ENCODE results near the gene DNMT3A. TPM values are rescaled to one million over a fixed set of nuclear protein-coding genes. Genes with fewer than 3 reads are reported as not detected.

DNMT3A gene
- total RNA-seq, 2 donors from 2014 or later: 27.3 to 27.8 TPM

DNA sequence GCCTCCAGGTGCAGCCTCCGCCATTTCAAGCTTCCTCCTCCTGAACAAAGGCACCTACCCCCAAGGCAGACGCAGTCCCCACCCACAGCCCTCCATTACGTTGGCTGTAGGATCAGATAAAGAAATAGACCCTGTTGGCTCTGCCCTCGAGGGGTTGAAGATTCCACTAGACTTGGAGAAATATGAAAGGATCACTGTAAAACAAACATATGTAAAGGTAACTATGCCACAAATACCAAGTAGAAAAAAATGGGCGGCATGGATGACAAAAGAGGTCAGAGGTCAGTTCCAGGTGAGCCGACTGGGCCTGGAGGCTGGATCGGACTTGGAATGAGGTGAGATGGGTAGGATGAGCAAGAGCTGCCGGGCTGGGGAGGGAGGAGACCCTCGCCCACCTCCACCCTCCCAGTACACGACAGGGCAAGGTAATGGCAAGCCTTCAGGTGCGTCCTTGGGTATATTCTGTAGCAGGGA is 88.5 kb downstream of the DNMT3A start:
- DNase-seq (no peak), ATAC-seq (no peak)
- intact Hi-C loops (cut with DNase I, micrococcal nuclease): no loop called here

DNA sequence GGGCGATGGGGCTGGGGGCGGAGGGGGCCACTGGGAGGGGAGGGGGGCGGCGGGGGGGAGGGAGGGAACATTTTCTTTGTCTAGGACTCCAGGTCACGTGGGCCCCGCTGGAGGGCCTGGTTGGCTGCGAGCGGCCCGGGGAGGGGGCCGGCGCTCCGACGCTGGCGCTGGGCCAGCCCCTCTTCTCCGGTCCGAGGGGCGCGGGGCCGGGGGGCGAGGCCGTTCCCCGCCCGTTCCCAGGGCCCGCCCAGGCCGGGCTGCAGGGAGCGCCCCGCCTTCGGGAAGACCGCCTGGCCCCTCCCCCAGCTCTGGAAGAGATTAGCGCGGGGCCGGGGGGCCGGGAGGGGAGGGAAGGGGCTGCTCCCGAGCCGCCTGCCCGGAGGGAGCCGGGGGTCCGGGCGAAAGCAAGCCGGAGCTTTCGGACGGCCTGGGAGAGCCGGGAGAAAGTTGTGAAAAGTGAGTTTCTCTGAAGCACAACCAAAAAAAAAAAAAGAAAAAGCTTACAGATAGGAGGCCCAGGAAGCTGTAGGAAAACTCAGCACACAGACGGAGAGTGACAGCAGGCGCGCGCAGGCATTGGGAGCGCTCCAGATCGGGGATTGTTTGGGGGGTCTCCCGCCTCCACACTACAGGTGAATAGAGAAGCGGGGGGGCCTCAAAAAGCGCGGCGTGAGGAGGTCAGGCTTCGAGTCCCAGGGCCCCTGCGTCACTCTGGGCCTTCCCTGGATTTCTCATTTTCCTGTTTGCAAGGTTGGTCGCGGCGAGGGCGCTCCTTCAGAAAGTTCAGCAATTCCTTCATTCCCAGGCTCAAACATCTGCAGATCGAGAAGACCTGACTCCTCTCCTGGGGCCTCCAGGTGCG is 89.2 kb downstream of the DNMT3A start:
- DNase-seq: peak; percentile 64 to 79
- peak; percentile 81 for ATAC-seq
- intact Hi-C loops (cut with DNase I, micrococcal nuclease): no loop called here

DNA sequence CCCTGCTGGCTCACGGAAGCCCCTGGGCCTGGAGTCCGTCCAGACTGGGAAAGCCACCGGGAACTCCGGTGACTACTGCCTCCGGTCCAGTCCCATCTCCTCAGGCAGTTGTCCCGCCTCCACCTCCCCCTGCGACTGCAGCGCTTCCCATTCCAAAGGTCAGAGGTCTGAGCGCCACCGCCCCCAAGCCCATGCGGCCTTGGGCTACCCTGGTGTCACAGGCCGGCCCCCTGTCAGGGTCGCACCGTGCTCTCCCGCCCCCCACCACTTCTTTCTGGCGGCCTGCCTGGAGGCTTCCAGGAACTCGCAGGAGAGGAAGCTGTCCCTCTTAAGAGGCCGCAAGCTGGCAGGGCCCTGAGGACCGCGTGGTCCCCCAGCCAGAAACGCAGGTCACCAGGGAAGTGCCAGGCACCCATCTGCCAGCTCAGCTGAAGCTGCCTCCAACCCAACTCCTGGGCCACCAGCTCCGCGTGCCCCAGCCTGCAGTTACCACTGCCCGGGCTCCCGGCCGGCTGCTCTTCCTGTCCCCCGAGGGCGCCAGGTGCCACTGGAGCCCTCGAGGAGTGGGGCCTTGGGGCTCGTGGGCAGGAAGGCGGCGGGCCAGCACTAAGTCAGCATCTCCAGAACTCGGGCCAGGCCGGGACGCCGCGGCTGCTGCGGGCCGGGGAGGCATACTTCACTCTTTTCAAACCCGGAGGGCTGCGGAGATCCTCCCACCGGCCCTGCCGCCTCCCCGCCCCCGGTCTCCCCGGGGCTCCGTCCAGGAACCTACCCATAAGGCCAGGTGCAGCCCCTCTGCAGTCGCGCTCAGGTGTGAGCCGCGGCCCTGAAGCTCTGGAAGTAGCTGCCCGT is 90.1 kb downstream of the DNMT3A start:
- intact Hi-C loops (cut with DNase I, micrococcal nuclease): no loop called here
- ATAC-seq: peak; percentile 72
- DNase-seq: peak; percentile 73 to 75

DNA sequence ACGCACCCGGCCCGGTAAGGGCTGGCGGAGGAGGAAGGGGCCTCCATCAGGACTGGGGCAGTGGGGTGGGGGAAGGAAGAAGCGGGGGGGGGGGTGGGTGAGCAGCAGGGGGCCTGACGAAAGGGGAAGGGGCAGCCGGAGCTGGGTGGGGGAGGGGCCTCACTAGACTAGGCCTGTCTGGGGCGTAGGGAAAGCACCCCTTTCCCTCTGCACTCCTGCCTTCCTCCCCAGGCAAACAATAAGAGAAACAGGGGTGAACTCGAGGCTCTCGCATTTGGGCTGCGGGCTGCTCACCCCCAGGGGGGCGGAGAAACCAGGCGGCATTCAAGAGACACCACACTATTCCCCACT is 90.7 kb downstream of the DNMT3A start:
- intact Hi-C loops (cut with DNase I, micrococcal nuclease): no loop called here
- peak; percentile 2 for ATAC-seq
- DNase-seq: no peak

DNA sequence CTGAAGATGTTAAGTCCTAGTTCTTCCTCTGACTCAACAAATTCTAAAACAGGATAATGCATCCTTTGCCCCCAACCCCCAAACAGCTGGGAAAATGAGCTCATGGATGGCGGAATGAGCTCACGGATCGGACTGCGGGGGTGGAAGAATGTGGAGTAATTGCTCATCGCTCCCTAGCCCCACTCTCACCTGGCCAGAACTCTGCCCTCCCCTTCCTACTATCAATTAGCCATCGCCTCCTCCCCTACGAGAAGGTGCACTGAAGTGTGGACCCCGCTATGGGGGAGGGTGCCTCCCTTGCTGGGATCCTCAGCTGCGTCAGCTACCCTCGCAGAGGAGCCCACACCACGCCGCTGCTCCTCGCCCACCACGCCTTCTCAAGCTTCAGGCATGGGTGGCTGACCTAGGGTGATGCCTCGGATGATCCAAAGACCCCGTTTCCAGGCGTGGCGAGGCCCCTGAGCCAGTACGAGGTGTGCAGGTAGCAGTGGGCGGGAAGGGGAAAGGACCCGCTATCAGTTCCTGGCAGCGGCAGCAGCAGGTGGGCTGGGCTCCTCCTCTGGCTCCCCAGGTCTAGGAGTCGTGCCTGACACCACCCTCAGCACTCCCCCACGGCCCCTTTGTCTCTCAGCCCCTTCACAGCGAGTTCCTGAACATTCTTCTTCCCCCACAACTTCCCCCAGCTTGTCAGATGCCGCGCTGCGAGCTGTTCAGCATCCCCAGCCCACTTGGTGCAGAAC is 91.2 kb downstream of the DNMT3A start:
- DNase-seq (no peak), ATAC-seq (no peak)

DNA sequence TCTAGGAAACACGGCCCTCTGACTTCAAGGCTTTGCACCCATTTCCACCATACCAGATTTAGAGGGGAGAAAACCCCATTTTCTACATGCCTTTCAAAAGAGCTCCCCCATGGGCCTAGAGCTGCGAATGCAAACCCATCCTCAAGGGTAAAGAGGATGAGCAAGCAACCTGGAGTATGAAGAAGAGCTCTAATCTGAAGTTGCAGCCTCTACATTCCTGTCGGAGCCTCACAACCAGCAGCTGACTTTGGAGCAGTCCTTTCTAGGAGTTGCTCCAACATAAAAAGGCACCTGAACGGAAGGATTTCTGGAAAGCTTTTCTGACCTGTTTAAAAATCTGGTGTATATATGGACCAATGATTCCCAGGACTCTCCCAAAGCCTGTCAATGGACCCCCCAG is 91.9 kb downstream of the DNMT3A start:
- intact Hi-C loops (cut with DNase I, micrococcal nuclease): no loop called here
- no peak for ATAC-seq
- DNase-seq: no peak

More for the DNA sequence above, 91.2 kb downstream of the DNMT3A start:
- intact Hi-C loops (cut with DNase I, micrococcal nuclease): no loop called here

DNA sequence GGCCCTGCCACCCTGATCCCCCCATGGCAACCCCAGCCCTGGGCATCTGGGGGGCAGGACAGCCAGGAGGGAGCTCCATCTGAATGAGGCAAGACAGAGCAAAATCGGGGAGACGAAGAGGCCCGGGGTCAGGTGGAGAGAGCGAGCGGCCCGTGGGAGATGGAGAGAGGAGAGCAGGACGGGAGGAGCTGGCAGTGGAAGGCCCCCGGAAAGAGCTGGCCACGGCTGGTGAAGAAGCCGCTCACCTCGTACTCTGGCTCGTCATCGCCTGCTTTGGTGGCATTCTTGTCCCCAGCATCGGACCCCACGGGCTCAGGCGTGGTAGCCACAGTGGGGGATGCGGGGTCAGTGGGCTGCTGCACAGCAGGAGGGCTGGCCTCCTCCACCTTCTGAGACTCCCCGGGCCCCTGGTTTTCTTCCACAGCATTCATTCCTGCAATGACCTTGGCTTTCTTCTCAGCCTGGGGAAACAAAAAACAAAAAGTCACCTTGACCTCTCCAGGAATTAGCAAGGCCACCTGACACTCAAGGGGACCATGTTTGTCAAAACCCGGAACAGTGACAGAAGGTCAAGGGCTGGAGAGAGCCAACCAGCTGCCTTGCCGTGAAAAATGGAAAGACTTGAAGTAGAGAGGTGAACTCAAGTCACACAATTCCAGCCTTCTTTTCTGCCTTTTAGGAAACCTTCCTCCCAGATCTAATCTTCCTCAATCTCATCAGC is 93.8 kb downstream of the DNMT3A start:
- ATAC-seq: no peak
- no peak for DNase-seq
- intact Hi-C loops (cut with DNase I, micrococcal nuclease): no loop called here

DNA sequence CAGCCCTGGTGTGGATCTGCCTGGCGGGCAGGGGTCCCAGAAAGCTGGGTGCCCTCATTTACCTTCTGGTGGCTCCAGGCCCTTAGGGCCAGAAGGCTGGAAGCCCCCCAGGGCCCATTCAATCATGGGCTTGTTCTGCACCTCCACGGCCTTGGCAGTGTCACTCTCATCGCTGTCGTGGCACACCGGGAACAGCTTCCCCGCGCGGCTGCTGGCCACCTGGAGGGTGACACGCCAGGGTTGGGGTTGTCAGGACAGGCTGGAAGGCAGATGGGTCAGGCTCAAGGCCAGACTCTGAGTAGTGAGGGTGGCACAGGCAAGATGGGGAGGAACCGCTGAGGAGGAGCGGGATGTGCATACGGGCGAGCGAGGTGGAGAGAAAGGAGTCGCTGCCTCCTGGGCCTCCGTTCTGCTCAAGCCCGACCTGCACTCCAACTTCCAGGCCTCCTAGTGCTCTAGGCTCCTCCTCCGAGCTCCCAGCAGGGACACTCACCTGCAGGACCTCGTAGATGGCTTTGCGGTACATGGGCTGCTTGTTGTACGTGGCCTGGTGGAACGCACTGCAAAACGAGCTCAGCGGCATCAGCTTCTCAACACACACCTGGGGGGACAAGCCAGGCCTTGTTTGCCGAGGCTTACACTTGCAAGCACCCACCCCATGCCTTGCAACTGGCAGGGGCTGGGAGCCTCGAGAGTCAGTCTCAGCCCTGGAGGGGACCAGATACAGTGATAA is 95.0 kb downstream of the DNMT3A start:
- intact Hi-C loops (cut with DNase I, micrococcal nuclease): no loop called here
- ATAC-seq: no peak

DNA sequence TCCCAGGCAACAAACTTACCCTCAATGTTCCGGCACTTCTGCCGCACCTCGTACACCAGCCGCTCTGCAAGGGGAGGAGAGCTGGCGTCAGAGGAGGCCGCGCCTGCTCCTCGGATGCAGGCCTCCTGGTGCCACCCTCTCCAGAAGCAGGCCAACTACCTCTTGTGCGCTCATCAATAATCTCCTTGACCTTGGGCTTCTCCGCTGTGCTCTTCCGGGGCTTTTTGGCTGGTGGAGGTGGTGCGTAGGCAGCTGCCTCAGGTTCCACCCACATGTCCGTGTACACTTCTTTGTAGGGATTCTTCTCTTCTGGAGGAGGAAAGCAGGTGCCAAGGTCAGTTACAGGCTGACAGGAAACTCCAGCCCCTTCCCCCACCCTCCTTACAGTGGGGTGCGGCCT is 95.7 kb downstream of the DNMT3A start:
- DNase-seq: no peak
- no peak for ATAC-seq
- intact Hi-C loops (cut with DNase I, micrococcal nuclease): no loop called here

More for the DNA sequence above, 95.0 kb downstream of the DNMT3A start:
- no peak for DNase-seq

DNA sequence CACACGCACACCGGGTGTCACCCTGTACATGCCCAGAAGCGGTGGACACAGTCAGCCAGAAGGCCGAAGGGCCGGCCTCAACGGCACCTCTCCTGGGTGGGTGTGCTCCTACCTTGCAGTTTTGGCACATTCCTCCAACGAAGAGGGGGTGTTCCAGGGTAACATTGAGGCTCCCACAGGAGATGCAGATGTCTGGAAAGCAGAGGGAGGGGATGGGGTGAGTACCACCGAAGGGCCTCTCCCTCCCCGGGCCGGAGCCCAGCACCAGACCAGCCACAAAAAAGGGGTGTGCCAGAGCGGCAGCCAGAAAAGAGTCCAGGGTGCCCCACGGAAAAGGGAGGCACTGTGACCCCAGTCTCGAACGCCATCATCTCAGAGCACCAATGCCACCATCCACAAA is 96.6 kb downstream of the DNMT3A start:
- ATAC-seq: no peak
- no peak for DNase-seq
- intact Hi-C loops (cut with DNase I, micrococcal nuclease): no loop called here

DNA sequence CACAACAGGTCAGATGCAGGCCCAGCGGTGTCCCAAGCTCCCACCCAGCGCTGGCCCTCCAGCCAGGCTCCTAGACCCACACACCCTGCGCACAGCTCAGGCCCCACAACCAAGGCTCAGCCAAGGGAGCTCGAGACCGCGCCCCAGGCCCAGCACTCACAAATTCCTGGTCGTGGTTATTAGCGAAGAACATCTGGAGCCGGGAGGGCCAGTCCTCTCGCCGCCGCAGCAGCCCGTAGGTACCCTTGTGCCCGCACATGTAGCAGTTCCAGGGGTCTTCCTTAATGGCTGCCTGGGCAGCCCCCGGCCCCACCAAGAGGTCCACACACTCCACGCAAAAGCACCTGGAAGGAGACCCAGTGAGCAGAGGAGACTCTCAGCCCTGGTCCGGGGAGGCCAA is 97.7 kb downstream of the DNMT3A start:
- ATAC-seq (no peak), DNase-seq (no peak)
- intact Hi-C loops (cut with DNase I, micrococcal nuclease): no loop called here

DNA sequence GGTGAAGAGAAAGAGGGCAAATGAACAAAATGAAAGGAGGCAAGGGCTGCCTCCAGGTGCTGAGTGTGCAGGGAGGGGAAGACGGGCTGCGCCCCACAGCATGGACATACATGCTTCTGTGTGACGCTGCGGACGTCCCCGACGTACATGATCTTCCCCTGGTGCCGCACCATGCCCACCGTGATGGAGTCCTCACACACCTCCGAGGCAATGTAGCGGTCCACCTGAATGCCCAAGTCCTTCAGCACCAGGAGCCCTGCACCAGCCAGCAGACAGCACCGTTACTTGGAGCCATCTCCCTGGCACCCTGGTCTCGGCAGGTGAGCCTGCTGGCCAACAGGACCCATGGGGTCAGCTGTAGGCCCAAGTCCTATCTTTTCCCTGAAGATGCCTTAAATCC is 100.3 kb downstream of the DNMT3A start:
- intact Hi-C loops (cut with DNase I, micrococcal nuclease): no loop called here
- DNase-seq: no peak
- ATAC-seq: no peak

DNA sequence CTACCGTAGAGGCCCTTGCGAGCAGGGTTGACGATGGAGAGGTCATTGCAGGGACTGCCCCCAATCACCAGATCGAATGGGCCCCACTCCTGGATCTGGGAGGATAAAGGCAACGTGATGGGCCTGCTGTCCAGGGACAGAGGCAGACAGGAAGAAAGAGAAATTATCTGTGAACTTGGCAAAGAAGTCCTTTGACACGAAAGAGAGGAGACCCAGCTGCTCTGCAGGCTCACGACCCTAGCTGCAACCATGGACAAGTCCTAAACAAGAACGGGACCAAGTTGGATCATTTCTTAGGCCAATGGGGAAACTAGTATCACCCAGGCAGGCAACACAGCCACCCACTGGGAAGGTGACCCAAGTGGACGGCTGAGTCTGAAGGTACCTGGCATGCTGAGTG is 101.1 kb downstream of the DNMT3A start:
- intact Hi-C loops (cut with DNase I, micrococcal nuclease): no loop called here
- no peak for ATAC-seq
- DNase-seq: no peak

DNA sequence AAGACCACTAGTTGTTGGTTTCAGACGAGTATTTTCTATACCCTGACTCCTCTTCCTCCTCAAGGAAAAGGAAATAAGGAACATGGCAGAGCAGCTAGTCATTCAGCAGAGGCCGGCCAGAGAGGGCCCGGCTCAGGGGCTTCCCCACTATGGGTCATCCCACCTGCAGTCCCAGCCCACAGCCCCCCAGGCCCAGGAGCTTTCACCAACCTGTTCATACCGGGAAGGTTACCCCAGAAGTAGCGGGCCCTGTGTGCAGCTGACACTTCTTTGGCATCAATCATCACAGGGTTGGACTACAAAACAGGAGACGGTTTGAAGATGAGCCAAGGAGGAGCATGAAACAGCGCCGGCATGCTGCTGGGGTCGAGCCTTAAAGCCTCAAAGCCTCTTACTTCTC is 102.8 kb downstream of the DNMT3A start:
- intact Hi-C loops (cut with DNase I, micrococcal nuclease): no loop called here
- DNase-seq: no peak
- ATAC-seq: no peak

DNA sequence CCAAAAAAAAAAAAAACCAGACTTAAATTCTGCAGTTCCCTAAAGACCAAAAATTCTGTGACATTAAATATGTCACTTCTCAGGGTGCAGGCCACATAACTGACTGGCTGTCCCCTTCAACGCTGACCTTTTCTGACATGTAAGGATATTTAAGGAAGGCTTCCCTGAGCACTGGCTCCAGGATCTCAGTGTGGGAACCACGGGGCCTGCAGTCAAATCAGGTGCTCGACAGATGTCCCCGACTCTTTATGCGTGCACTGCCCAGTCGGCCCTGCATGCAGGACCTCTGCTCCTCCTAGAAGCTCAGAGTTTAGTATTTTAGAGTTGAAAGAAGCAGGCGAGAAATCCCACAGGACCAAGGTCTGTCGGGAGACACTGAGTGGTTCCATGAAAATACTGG is 104.0 kb downstream of the DNMT3A start:
- intact Hi-C loops (cut with DNase I, micrococcal nuclease): no loop called here

DNA sequence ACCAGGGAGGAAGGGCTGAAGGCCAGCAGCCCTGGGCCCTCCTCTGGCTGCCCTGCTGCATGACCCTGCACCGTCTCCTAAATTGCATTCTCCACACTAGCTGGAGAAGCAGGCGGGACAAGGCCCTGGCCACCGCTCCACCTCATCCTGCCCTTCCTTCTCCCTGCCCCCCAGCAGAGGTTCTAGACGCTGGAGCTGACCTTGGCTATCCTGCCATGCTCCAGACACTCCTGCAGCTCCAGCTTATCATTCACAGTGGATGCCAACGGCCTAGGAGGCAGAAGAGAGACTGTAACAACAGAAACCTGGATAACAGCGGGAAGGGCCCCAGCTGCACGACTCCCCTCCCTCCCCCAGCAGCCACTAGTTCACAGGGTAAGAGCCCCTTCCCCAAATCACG is 105.0 kb downstream of the DNMT3A start:
- intact Hi-C loops (cut with DNase I, micrococcal nuclease): no loop called here
- DNase-seq: no peak
- no peak for ATAC-seq

More for the DNA sequence above, 104.0 kb downstream of the DNMT3A start:
- no peak for DNase-seq
- ATAC-seq: no peak

DNA sequence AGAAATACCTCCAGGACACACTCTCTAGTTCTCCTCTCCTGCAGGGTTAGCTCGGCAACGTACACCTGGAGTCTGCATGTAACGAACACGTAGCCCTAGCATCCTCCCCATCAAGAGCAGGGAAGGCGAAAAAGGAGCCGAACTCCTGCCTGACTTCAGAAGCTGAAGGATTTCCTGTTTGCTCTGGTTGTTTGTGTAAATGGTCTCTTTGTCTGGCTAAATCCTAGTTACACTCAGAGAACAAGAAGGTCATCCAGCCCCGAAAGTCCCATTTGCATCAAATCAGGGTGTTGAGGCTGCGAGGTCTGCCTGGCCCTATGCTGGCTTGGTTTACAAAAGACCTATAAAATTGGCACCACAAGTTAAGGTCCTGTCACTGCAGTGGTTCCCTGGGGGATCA is 107.0 kb downstream of the DNMT3A start:
- DNase-seq (no peak), ATAC-seq (no peak)
- intact Hi-C loops (cut with DNase I, micrococcal nuclease): no loop called here

DNA sequence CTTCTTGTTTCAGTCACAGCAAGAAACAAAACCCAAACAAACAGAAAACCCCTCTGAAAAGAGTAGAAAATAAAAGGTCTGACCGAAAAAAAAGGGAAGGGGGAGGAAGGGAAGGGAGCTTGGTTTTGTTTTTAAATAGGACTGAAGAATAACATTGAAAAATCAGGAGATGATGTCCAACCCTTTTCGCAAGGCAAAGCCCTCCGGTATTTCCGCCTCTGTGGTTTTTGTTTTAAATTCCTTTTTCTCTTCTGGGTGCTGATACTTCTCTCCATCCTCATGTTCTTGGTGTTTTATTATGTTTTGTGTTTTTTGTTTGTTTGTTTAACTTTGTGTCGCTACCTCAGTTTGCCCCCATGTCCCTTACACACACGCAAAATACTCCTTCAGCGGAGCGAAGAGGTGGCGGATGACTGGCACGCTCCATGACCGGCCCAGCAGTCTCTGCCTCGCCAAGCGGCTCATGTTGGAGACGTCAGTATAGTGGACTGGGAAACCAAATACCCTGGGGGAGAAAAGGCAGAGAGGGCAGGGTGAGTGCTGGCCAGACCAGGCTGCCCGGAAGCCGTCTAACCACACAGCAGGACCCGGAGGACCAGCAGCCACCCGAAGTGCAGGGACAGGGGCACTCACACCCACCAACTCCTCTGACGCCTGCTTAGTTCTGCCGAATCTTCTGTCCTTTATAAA is 107.7 kb downstream of the DNMT3A start:
- DNase-seq (no peak), ATAC-seq (no peak)
- intact Hi-C loops (cut with DNase I, micrococcal nuclease): no loop called here
